NB4 (cell line): Measurements from ENCODE around the gene SLC7A6.

Experiments
- CTCF ChIP-seq: IDR thresholded peaks from one replicate; pipeline ENCODE4 v1.5.1; 2012; ENCODE audit warnings: low read depth, low read length
- POLR2A ChIP-seq: IDR thresholded peaks from 2 replicates; pipeline ENCODE4 v1.6.1; 2011; ENCODE audit warnings: mild to moderate bottlenecking; ENCODE audit not compliant: insufficient read length; ENCODE audit errors: extremely low read depth

DNA sequence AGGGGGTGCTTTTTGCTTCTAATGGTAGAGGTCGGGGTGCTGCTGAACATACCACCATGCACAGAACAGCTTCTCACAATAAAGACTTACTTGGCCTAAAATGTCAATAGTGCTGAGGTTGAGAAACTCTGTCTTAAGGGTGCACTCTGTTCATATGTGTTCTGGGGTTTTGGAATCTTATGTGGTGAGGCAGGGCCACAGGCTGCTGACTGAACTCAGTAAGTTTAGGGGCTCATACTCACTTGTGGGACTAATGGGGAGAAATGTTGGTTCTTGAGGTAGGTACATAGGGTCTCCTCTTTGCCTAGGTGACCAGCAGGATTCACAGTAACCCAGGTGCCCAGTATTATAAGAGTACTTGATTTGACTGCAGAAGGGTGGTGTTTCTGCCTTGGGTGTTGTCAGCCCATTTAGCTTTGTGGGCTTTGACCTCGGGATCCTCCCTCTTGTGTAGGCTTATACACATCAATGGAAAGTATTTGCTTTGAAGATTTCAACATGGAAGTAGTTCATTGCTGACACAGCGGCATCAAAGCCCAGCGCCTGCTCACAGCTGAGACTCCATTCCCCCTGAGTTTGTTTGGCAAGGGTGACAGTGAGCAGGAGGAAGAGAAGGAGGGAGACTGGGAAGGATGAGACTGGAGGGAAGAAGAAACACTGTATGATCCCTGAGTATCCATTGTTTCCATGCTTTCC, 17.2 kb downstream of the SLC7A6 start:
- no peak for TF ChIP-seq POLR2A
- no peak for TF ChIP-seq CTCF
